Thymus (tissue), 11 donors: ENCODE results near the gene PSMD2. TPM values are rescaled to one million over a fixed set of nuclear protein-coding genes. Genes with fewer than 3 reads are reported as not detected.

Source experiments
- DNase-seq, 9 donors: peaks; one replicate each; pipeline ENCODE4 v3.0.0-alpha.2; 2013; ENCODE audit warnings: low spot score in 9 of 9, low read depth in 6 of 9, missing footprints in 1 of 9
- H3K27ac ChIP-seq, 2 donors: one replicate each; pipeline ENCODE4 v1.5.1; 2013; ENCODE audit warnings: control low read depth in 1 of 2, low read depth in 1 of 2, low read length in 1 of 2, mild to moderate bottlenecking in 1 of 2, moderate library complexity in 1 of 2
- H3K27me3 ChIP-seq, 2 donors: one replicate each; pipeline ENCODE4 v1.5.1; 2013; ENCODE audit warnings: low read length in 1 of 2; ENCODE audit not compliant: control insufficient read depth in 2 of 2, insufficient read depth in 1 of 2
- H3K36me3 ChIP-seq, 2 donors: one replicate each; pipeline ENCODE4 v1.5.1; 2013; ENCODE audit warnings: low read length in 1 of 2, mild to moderate bottlenecking in 1 of 2, moderate library complexity in 1 of 2; ENCODE audit not compliant: control insufficient read depth in 2 of 2, insufficient read depth in 2 of 2
- H3K4me1 ChIP-seq, 2 donors: one replicate each; pipeline ENCODE4 v1.5.1; 2013; ENCODE audit warnings: low read length in 2 of 2; ENCODE audit not compliant: control insufficient read depth in 2 of 2, insufficient read depth in 2 of 2
- H3K4me3 ChIP-seq, 2 donors: one replicate each; pipeline ENCODE4 v1.5.1; 2013; ENCODE audit warnings: low read length in 2 of 2, control low read depth in 1 of 2, mild to moderate bottlenecking in 1 of 2
- H3K9me3 ChIP-seq, 2 donors: one replicate each; pipeline ENCODE4 v1.5.1; 2013; ENCODE audit warnings: low read length in 1 of 2, mild to moderate bottlenecking in 1 of 2; ENCODE audit not compliant: control insufficient read depth in 2 of 2, insufficient read depth in 1 of 2
- WGBS: extraction: QIAGEN DNeasy Blood & Tissue Kit; methylation state at CpG from one replicate; pipeline ENCODE4 v1.1.7; 2013; 5-methylcytosine and 5-hydroxymethylcytosine counted together
- polyA plus RNA-seq: library from polyadenylated mRNA; stranded (reverse); fragments of 200-250 nt; gene quantifications from one replicate; pipeline ENCODE4 v1.2.3, GENCODE V29; 2013
- total RNA-seq: library from RNA; stranded (reverse); fragments of 120-200 nt; gene quantifications from one replicate; pipeline ENCODE4 v1.2.4, GENCODE V29; 2013
- donor health status: healthy.

Gene PSMD2
- total and polyA plus RNA-seq, 2 donors = 76.1 to 136 TPM

GRCh38 chr3:184349563-184350470, 50.8 kb downstream of the PSMD2 start:
- DNase-seq = no peak
- no peak overlapping the region for H3K27ac ChIP-seq
- peaks cover 3 to 4% of the 10 kb centered on the region in 2 donors for H3K36me3 ChIP-seq
- H3K27me3 ChIP-seq = no peaks in the 10 kb centered on the region
- WGBS = 98% methylated on average over 10 of the region's 10 CpGs
- no peaks in the 10 kb centered on the region for H3K4me1 ChIP-seq
- no peak overlapping the region for H3K4me3 ChIP-seq
- H3K9me3 ChIP-seq = no peaks in the 10 kb centered on the region

GRCh38 chr3:184350618-184351017, 51.6 kb downstream of the PSMD2 start:
- no peaks in the 10 kb centered on the region for H3K4me1 ChIP-seq
- H3K36me3 ChIP-seq = peaks cover 3 to 4% of the 10 kb centered on the region in 2 donors
- H3K4me3 ChIP-seq = no peak overlapping the region
- over 99% methylated on average over 6 of the region's 6 CpGs for WGBS
- no peak for DNase-seq
- H3K9me3 ChIP-seq = no peaks in the 10 kb centered on the region
- H3K27me3 ChIP-seq = no peaks in the 10 kb centered on the region
- H3K27ac ChIP-seq = no peak overlapping the region

- H3K4me3 ChIP-seq = no peak overlapping the region
- WGBS = 93% methylated on average over 9 of the region's 9 CpGs
- H3K9me3 ChIP-seq = no peaks in the 10 kb centered on the region
- H3K27me3 ChIP-seq = no peaks in the 10 kb centered on the region
- DNase-seq = no peak
- H3K36me3 ChIP-seq = peaks cover 0 to 3% of the 10 kb centered on the region in 2 donors
- H3K27ac ChIP-seq = no peak overlapping the region
- H3K4me1 ChIP-seq = no peaks in the 10 kb centered on the region
These were observed 52.6 kb downstream of the PSMD2 start for GRCh38 chr3:184351511-184352148.

- Histone ChIP-seq H3K36me3 (peaks cover 0 to 3% of the 10 kb centered on the region in 2 donors), H3K4me3 (no peak overlapping the region), H3K9me3 (no peaks in the 10 kb centered on the region), H3K27me3 (no peaks in the 10 kb centered on the region), H3K4me1 (no peaks in the 10 kb centered on the region), H3K27ac (no peak overlapping the region)
- 93% methylated on average over 15 of the region's 15 CpGs for WGBS
- no peak for DNase-seq
These were observed 53.2 kb downstream of the PSMD2 start for GRCh38 chr3:184352149-184352785.

GRCh38 chr3:184352897-184353545, 54.0 kb downstream of the PSMD2 start:
- H3K27me3 ChIP-seq = peaks cover 0 to 3% of the 10 kb centered on the region in 2 donors
- H3K4me1 ChIP-seq = no peaks in the 10 kb centered on the region
- peaks cover 0 to 3% of the 10 kb centered on the region in 2 donors for H3K9me3 ChIP-seq
- peaks cover 0 to 3% of the 10 kb centered on the region in 2 donors for H3K36me3 ChIP-seq
- no peak for DNase-seq
- H3K27ac ChIP-seq = no peak overlapping the region
- no peak overlapping the region for H3K4me3 ChIP-seq
- WGBS = 91% methylated on average over 11 of the region's 11 CpGs

GRCh38 chr3:184353546-184353941, 54.5 kb downstream of the PSMD2 start:
- H3K4me3 ChIP-seq = no peak overlapping the region
- H3K27ac ChIP-seq = no peak overlapping the region
- DNase-seq = no peak
- peaks cover 0 to 6% of the 10 kb centered on the region in 2 donors for H3K27me3 ChIP-seq
- H3K4me1 ChIP-seq = no peaks in the 10 kb centered on the region
- peaks cover 0 to 3% of the 10 kb centered on the region in 2 donors for H3K9me3 ChIP-seq
- peaks cover 0 to 3% of the 10 kb centered on the region in 2 donors for H3K36me3 ChIP-seq
- WGBS = 97% methylated on average over 11 of the region's 11 CpGs

GRCh38 chr3:184354121-184354728, 55.2 kb downstream of the PSMD2 start:
- Histone ChIP-seq H3K27ac (no peak overlapping the region), H3K36me3 (peaks cover 0 to 3% of the 10 kb centered on the region in 2 donors), H3K27me3 (peaks cover 0 to 11% of the 10 kb centered on the region in 2 donors), H3K4me3 (no peak overlapping the region), H3K4me1 (no peaks in the 10 kb centered on the region), H3K9me3 (peaks cover 0 to 3% of the 10 kb centered on the region in 2 donors)
- peak in 3 of 9 donors; percentile 35 to 56 (median 53) for DNase-seq
- WGBS = 63% methylated on average over 18 of the region's 18 CpGs

- no peak for DNase-seq
- no peaks in the 10 kb centered on the region for H3K4me1 ChIP-seq
- H3K27ac ChIP-seq = no peak overlapping the region
- peaks cover 0 to 3% of the 10 kb centered on the region in 2 donors for H3K9me3 ChIP-seq
- H3K27me3 ChIP-seq = peaks cover 0 to 17% of the 10 kb centered on the region in 2 donors
- H3K4me3 ChIP-seq = no peak overlapping the region
- peaks cover 0 to 3% of the 10 kb centered on the region in 2 donors for H3K36me3 ChIP-seq
- WGBS = 87% methylated on average over 8 of the region's 8 CpGs
These were observed 55.7 kb downstream of the PSMD2 start for GRCh38 chr3:184354754-184355153.
